HCT116 (cell line): ENCODE results near the gene SLC25A41. TPM values are rescaled to one million over a fixed set of nuclear protein-coding genes. Genes with fewer than 3 reads are reported as not detected.

ENCODE experiments used
- ATAC-seq: fragments of 200-7000 bp; cut with Tn5 transposase; 2 replicates; pipeline ENCODE4 v1.9.1; 2020; ENCODE audit warnings: mild to moderate bottlenecking, moderate library complexity
- BruUV-seq: library from RNA; stranded (reverse); fragments of 400-500 nt; replicated peaks from 2 replicates; lab custom pipeline; 2021; lab: Mats Ljungman, UMichigan
- CTCF ChIA-PET: fragments of 300-600 bp; sonication (Branson Sonifier 250); formaldehyde crosslinking; loops from one replicate; lab custom pipeline; 2021; ENCODE audit warnings: antibody characterized with exemption; lab: Charles Lee
- POLR2A ChIA-PET: fragments of 300-600, 350-600 bp; sonication (Branson Sonifier 250); formaldehyde crosslinking; loops from one replicate; lab custom pipeline; 2021; ENCODE audit warnings: antibody characterized with exemption; lab: Charles Lee
- RAD21 ChIA-PET, 2 experiments: fragments of 300-600 bp; sonication (Branson Sonifier 250); formaldehyde crosslinking; loops; one replicate each; lab custom pipeline; 2023; ENCODE audit warnings: low total read pairs in 2 of 2; ENCODE audit not compliant: uncharacterized antibody in 2 of 2, unreplicated experiment in 2 of 2, low non-redundant PET in 1 of 2; lab: Charles Lee
- DNase-seq: peaks from one replicate; pipeline ENCODE4 v3.0.0-alpha.2; 2010; ENCODE audit warnings: low read depth, low spot score
- H2AFZ ChIP-seq: fragments of 200-600 bp; shearing (Covaris generic), sonication (generic); 2 replicates; pipeline ENCODE4 v1.6.1; 2017; ENCODE audit warnings: low read depth, mixed run types, mixed read lengths, antibody characterized with exemption, low read length; ENCODE audit not compliant: poor library complexity, severe bottlenecking
- H3K27ac ChIP-seq: 2 replicates; pipeline ENCODE4 v1.5.1; 2012; ENCODE audit warnings: low read depth, low read length
- H3K27me3 ChIP-seq: fragments of 200-600 bp; sonication (generic); 2 replicates; pipeline ENCODE4 v1.6.1; 2016; ENCODE audit warnings: mixed run types, low read length, mixed read lengths; ENCODE audit not compliant: insufficient read depth
- H3K36me3 ChIP-seq, 2 experiments: fragments of 200-500 bp in 1 of 2; fragments of 200-600 bp in 1 of 2; sonication (Bioruptor generic) in 1 of 2; sonication (generic) in 1 of 2; 2 replicates each; pipeline versions ENCODE4 v1.5.1 to v1.6.1; 2014 to 2016; ENCODE audit warnings: low read length in 2 of 2, inconsistent platforms in 1 of 2, mixed read lengths in 1 of 2, mixed run types in 1 of 2; ENCODE audit not compliant: insufficient read depth in 2 of 2, control insufficient read depth in 1 of 2
- H3K4me1 ChIP-seq, 2 experiments: fragments of 200-600 bp in 1 of 2; sonication (generic) in 1 of 2; 2 replicates each; pipeline versions ENCODE4 v1.5.1 to v1.6.1; 2012 to 2017; ENCODE audit warnings: low read length in 2 of 2, inconsistent platforms in 1 of 2, mild to moderate bottlenecking in 1 of 2, mixed read lengths in 1 of 2, mixed run types in 1 of 2, moderate library complexity in 1 of 2; ENCODE audit not compliant: insufficient read depth in 2 of 2, control insufficient read depth in 1 of 2
- H3K4me2 ChIP-seq: fragments of 200-600 bp; sonication (generic); 2 replicates; pipeline ENCODE4 v1.6.1; 2017; ENCODE audit warnings: mixed run types, low read length, mixed read lengths
- H3K4me3 ChIP-seq, 2 experiments: fragments of 200-600 bp in 1 of 2; sonication (generic) in 1 of 2; replicated peaks in 1 of 2; 2 replicates each; pipeline ENCODE4 v1.5.1; 2011 to 2016; ENCODE audit warnings: low read length in 2 of 2, control low read depth in 1 of 2, low read depth in 1 of 2, mild to moderate bottlenecking in 1 of 2, mixed read lengths in 1 of 2, mixed run types in 1 of 2
- H3K79me2 ChIP-seq: fragments of 200-600 bp; sonication (generic); 2 replicates; pipeline ENCODE4 v1.6.1; 2017; ENCODE audit warnings: mild to moderate bottlenecking, mixed run types, low read length, moderate library complexity, mixed read lengths; ENCODE audit not compliant: insufficient read depth
- H3K9ac ChIP-seq: fragments of 200-600 bp; sonication (generic); 2 replicates; pipeline ENCODE4 v1.6.1; 2016; ENCODE audit warnings: low read length, mixed read lengths
- H3K9me2 ChIP-seq: fragments of 200-600 bp; sonication (generic), shearing (Covaris generic); 2 replicates; pipeline ENCODE4 v1.6.1; 2017; ENCODE audit warnings: mixed run types, mild to moderate bottlenecking, moderate library complexity; ENCODE audit not compliant: insufficient read depth
- H3K9me3 ChIP-seq, 2 experiments: fragments of 200-500 bp in 1 of 2; fragments of 200-600 bp in 1 of 2; sonication (Bioruptor generic) in 1 of 2; sonication (generic) in 1 of 2; 2 replicates each; pipeline ENCODE4 v1.6.1; 2014 to 2017; ENCODE audit warnings: low read length in 2 of 2, mixed read lengths in 2 of 2, inconsistent platforms in 1 of 2, low read depth in 1 of 2, mild to moderate bottlenecking in 1 of 2, mixed run types in 1 of 2, moderate library complexity in 1 of 2; ENCODE audit not compliant: control insufficient read depth in 1 of 2, insufficient read depth in 1 of 2
- H4K20me1 ChIP-seq: fragments of 200-600 bp; sonication (generic), shearing (Covaris generic); 2 replicates; pipeline ENCODE4 v1.6.1; 2017; ENCODE audit warnings: mixed run types, mild to moderate bottlenecking, moderate library complexity; ENCODE audit not compliant: insufficient read depth
- CBX3 ChIP-seq: IDR thresholded peaks from 2 replicates; pipeline ENCODE4 v1.6.1; 2012; ENCODE audit warnings: low read depth
- CEBPB ChIP-seq: IDR thresholded peaks from 2 replicates; pipeline ENCODE4 v1.6.1; 2012; ENCODE audit warnings: low read depth
- EZH2 ChIP-seq: fragments of 200-600 bp; sonication (generic); IDR thresholded peaks from 2 replicates; pipeline ENCODE4 v1.6.1; 2017; ENCODE audit warnings: antibody characterized with exemption, mixed run types
- FOSL1 ChIP-seq: IDR thresholded peaks from 2 replicates; pipeline ENCODE4 v1.6.1; 2012; ENCODE audit warnings: low read depth
- JUND ChIP-seq: IDR thresholded peaks from 2 replicates; pipeline ENCODE4 v1.6.1; 2012
- POLR2A ChIP-seq: IDR thresholded peaks from 2 replicates; pipeline ENCODE4 v1.7.0; 2011; ENCODE audit warnings: borderline replicate concordance; ENCODE audit not compliant: insufficient read depth, insufficient read length; ENCODE audit errors: extremely low read depth
- POLR2AphosphoS5 ChIP-seq: IDR thresholded peaks from 2 replicates; pipeline ENCODE4 v1.6.1; 2011; ENCODE audit warnings: mild to moderate bottlenecking, low read depth, low read length, moderate library complexity
- RAD21 ChIP-seq: IDR thresholded peaks from 2 replicates; pipeline ENCODE4 v1.6.1; 2012; ENCODE audit warnings: low read depth, mild to moderate bottlenecking
- SIN3A ChIP-seq: IDR thresholded peaks from 2 replicates; pipeline ENCODE4 v1.6.1; 2012; ENCODE audit warnings: low read depth
- YY1 ChIP-seq: IDR thresholded peaks from 2 replicates; pipeline ENCODE4 v1.6.1; 2011; ENCODE audit warnings: low read length, low read depth, moderate library complexity, mild to moderate bottlenecking; ENCODE audit not compliant: insufficient replicate concordance; ENCODE audit errors: extremely low read depth
- ZFX ChIP-seq: fragments of 450-650 bp; IDR thresholded peaks from 2 replicates; pipeline ENCODE4 v1.6.1; 2017
- ZNF274 ChIP-seq: fragments of 200-500 bp; sonication (Bioruptor generic); IDR thresholded peaks from 2 replicates; pipeline ENCODE4 v1.6.1; 2014; ENCODE audit warnings: mild to moderate bottlenecking, low read depth, low read length, inconsistent platforms
- intact Hi-C: fragments of 100-400 bp; cut with micrococcal nuclease; formaldehyde crosslinking; loops from 2 replicates; pipeline ENCODE4 v1.10.0; 2022
- total RNA-seq: library from RNA; stranded (reverse); gene quantifications from one replicate; pipeline ENCODE4 v1.2.1, GENCODE V29; 2021; ENCODE audit not compliant: unreplicated experiment
- TF ChIP-seq, protein P1 (sequence below): IDR thresholded peaks from 2 replicates; pipeline ENCODE4 v1.6.1; 2012; ENCODE audit warnings: low read depth
- TF ChIP-seq, protein P2 (sequence below): IDR thresholded peaks from 2 replicates; pipeline ENCODE4 v1.6.1; 2012

The SLC25A41 gene
- total RNA-seq, 1 experiment from 2014 or later = 0.93 TPM

- CTCF ChIA-PET = no interaction called here
Observed at GRCh38 chr19:6480848-6481415, 47.4 kb upstream of the SLC25A41 start.

DNA sequence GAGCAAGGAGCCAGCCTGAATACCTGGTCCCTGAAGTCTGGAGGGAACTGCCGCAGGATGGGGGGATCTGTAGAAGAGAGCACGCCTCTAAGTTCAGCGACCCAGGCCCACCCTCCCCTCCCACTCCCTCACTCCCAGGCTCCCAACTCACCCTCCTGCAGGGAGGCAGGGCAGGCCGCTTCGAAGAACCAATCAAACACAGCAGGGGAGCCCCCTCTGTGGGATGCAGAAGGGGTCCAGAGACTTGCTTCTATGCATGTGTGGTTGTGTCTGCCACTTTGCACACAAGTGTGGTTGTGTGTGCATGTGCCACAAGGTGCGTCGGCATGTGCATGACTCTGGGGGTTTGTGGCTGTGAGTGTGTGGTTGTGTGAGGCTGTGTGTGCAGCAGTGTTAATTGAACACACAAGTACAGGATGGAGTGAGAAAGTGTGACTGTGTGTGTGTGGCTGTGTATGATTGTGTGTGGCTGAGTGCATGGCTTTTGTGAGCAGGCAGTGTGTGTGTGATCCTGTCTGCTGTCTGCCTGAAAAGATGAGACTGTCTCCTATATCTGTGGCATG, 46.4 kb upstream of the SLC25A41 start:
- TF ChIP-seq POLR2A (no peak), SIN3A (no peak), POLR2AphosphoS5 (no peak), CEBPB (no peak), JUND (no peak), CBX3 (no peak), ZNF274 (no peak), ZFX (no peak), EZH2 (no peak), RAD21 (no peak)
- TF ChIP-seq, protein P1, sequence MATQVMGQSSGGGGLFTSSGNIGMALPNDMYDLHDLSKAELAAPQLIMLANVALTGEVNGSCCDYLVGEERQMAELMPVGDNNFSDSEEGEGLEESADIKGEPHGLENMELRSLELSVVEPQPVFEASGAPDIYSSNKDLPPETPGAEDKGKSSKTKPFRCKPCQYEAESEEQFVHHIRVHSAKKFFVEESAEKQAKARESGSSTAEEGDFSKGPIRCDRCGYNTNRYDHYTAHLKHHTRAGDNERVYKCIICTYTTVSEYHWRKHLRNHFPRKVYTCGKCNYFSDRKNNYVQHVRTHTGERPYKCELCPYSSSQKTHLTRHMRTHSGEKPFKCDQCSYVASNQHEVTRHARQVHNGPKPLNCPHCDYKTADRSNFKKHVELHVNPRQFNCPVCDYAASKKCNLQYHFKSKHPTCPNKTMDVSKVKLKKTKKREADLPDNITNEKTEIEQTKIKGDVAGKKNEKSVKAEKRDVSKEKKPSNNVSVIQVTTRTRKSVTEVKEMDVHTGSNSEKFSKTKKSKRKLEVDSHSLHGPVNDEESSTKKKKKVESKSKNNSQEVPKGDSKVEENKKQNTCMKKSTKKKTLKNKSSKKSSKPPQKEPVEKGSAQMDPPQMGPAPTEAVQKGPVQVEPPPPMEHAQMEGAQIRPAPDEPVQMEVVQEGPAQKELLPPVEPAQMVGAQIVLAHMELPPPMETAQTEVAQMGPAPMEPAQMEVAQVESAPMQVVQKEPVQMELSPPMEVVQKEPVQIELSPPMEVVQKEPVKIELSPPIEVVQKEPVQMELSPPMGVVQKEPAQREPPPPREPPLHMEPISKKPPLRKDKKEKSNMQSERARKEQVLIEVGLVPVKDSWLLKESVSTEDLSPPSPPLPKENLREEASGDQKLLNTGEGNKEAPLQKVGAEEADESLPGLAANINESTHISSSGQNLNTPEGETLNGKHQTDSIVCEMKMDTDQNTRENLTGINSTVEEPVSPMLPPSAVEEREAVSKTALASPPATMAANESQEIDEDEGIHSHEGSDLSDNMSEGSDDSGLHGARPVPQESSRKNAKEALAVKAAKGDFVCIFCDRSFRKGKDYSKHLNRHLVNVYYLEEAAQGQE = no peak
- TF ChIP-seq, protein P2, sequence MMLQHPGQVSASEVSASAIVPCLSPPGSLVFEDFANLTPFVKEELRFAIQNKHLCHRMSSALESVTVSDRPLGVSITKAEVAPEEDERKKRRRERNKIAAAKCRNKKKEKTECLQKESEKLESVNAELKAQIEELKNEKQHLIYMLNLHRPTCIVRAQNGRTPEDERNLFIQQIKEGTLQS = no peak
- CTCF ChIA-PET = no interaction called here
- RAD21 ChIA-PET = no interaction called here
- peaks cover 0 to 19% of the 10 kb centered on the region in 2 experiments; a peak in 2 of 4 replicates for H3K4me1 ChIP-seq
- no TSS peak for BruUV-seq
- POLR2A ChIA-PET = no interaction called here
- H3K27ac ChIP-seq = no peak overlapping the region
- no peak overlapping the region for H3K4me2 ChIP-seq
- intact Hi-C loops = no loop called here
- no peaks in the 10 kb centered on the region for H3K36me3 ChIP-seq
- H3K27me3 ChIP-seq = no peaks in the 10 kb centered on the region
- H3K79me2 ChIP-seq = no peaks in the 10 kb centered on the region
- no peak for DNase-seq
- H4K20me1 ChIP-seq = no peaks in the 10 kb centered on the region
- H3K9me3 ChIP-seq = no peaks in the 10 kb centered on the region
- H2AFZ ChIP-seq = no peak overlapping the region
- no peak overlapping the region for H3K9ac ChIP-seq
- ATAC-seq = no peak
- H3K9me2 ChIP-seq = no peaks in the 10 kb centered on the region
- H3K4me3 ChIP-seq = no peak overlapping the region

More at GRCh38 chr19:6480848-6481415, 47.4 kb upstream of the SLC25A41 start:
- Histone ChIP-seq H2AFZ (no peak overlapping the region), H3K27ac (no peak overlapping the region), H3K9me3 (no peaks in the 10 kb centered on the region), H3K9ac (no peak overlapping the region), H3K36me3 (no peaks in the 10 kb centered on the region), H3K4me3 (no peak overlapping the region), H4K20me1 (no peaks in the 10 kb centered on the region), H3K79me2 (no peaks in the 10 kb centered on the region), H3K9me2 (no peaks in the 10 kb centered on the region), H3K4me2 (no peak overlapping the region), H3K27me3 (no peaks in the 10 kb centered on the region), H3K4me1 (peaks cover 0 to 13% of the 10 kb centered on the region in 2 experiments; a peak in 2 of 4 replicates)
- TF ChIP-seq YY1 (no peak), SIN3A (no peak), FOSL1 (no peak)
- DNase-seq = no peak
- ATAC-seq = no peak
- ChIA-PET RAD21 (no interaction called here), POLR2A (no interaction called here)
- BruUV-seq = no TSS peak
- intact Hi-C loops = no loop called here
